Measurements from ENCODE around the gene TP53. TPM values are rescaled to one million over a fixed set of nuclear protein-coding genes. Genes with fewer than 3 reads are reported as not detected.

TP53 gene
- total and polyA plus RNA-seq, 8 donors = 50.9 to 90.4 (median 80.6) TPM

- Histone ChIP-seq H3K27me3 (no peaks in the 10 kb centered on the region), H3K4me1 (no peaks in the 10 kb centered on the region), H3K36me3 (peaks cover 0 to 76% of the 10 kb centered on the region in 2 donors), H3K9me3 (peaks cover 0 to 4% of the 10 kb centered on the region in 2 donors), H3K4me3 (no peak overlapping the region), H3K27ac (no peak overlapping the region)
- intact Hi-C loops (cut with DNase I) = no loop called here
- ATAC-seq (no peak), DNase-seq (peak in 1 of 4 donors; percentile 13)
- TF ChIP-seq CTCF (IDR thresholded peaks at IDR 0.05) = no peak
Observed at GRCh38 chr17:7668482-7668881, 18.8 kb downstream of the TP53 start.

GRCh38 chr17:7667656-7668406 lies 19.5 kb downstream of the TP53 start:
- Histone ChIP-seq H3K9me3 (no peaks in the 10 kb centered on the region), H3K4me1 (no peaks in the 10 kb centered on the region), H3K4me3 (no peak overlapping the region), H3K27ac (no peak overlapping the region), H3K27me3 (no peaks in the 10 kb centered on the region), H3K36me3 (peaks cover 0 to 69% of the 10 kb centered on the region in 2 donors)
- ATAC-seq = no peak
- no peak for TF ChIP-seq CTCF (IDR thresholded peaks at IDR 0.05)
- intact Hi-C loops (cut with DNase I) = no loop called here
- peak in 2 of 4 donors; percentile 17 to 62 for DNase-seq

- Histone ChIP-seq H3K27ac (no peak overlapping the region), H3K4me1 (no peaks in the 10 kb centered on the region), H3K27me3 (peaks cover under 1 to 22% of the 10 kb centered on the region in 2 donors), H3K9me3 (no peaks in the 10 kb centered on the region), H3K36me3 (no peaks in the 10 kb centered on the region), H3K4me3 (no peak overlapping the region)
- ATAC-seq = peak; percentile 50
- peak in 1 of 4 donors; percentile 62 for DNase-seq
- intact Hi-C loops (cut with DNase I) = no loop called here
- TF ChIP-seq CTCF (IDR thresholded peaks at IDR 0.05) = no peak
Observed at GRCh38 chr17:7656958-7657609, 30.2 kb downstream of the TP53 start.

- no peak overlapping the region for H3K4me3 ChIP-seq
- no peaks in the 10 kb centered on the region for H3K36me3 ChIP-seq
- no peak for ATAC-seq
- TF ChIP-seq CTCF (IDR thresholded peaks at IDR 0.05) = no peak
- peaks cover 15 to 38% of the 10 kb centered on the region in 2 donors for H3K27me3 ChIP-seq
- H3K27ac ChIP-seq = no peak overlapping the region
- intact Hi-C loops (cut with DNase I) = no loop called here
- H3K4me1 ChIP-seq = peaks cover 12 to 14% of the 10 kb centered on the region in 2 donors
- no peak for DNase-seq
- no peaks in the 10 kb centered on the region for H3K9me3 ChIP-seq
Observed at GRCh38 chr17:7655541-7655840, 31.8 kb downstream of the TP53 start.

- intact Hi-C loops (cut with DNase I) = no loop called here
- peaks cover 16 to 19% of the 10 kb centered on the region in 2 donors for H3K4me1 ChIP-seq
- TF ChIP-seq CTCF (IDR thresholded peaks at IDR 0.05) = no peak
- no peak overlapping the region for H3K27ac ChIP-seq
- DNase-seq (no peak), ATAC-seq (no peak)
- H3K9me3 ChIP-seq = no peaks in the 10 kb centered on the region
- H3K4me3 ChIP-seq = no peak overlapping the region
- H3K27me3 ChIP-seq = peaks cover 15 to 43% of the 10 kb centered on the region in 2 donors
- H3K36me3 ChIP-seq = no peaks in the 10 kb centered on the region
Observed at GRCh38 chr17:7654832-7655540, 32.3 kb downstream of the TP53 start.

Measured in left lung (tissue), 10 donors.